DMS53 treated with DMSO at 0.1 percent for 48 hours (cell line): Measurements from ENCODE around the gene GPT2.
A peak's percentile ranks its signal among the peaks of the same experiment; 100 is the strongest.

Experiments
- DNase-seq: peaks from one replicate; lab custom pipeline; 2025; ENCODE audit not compliant: unreplicated experiment; lab: John Stamatoyannopoulos, UW

The GPT2 gene

DNA sequence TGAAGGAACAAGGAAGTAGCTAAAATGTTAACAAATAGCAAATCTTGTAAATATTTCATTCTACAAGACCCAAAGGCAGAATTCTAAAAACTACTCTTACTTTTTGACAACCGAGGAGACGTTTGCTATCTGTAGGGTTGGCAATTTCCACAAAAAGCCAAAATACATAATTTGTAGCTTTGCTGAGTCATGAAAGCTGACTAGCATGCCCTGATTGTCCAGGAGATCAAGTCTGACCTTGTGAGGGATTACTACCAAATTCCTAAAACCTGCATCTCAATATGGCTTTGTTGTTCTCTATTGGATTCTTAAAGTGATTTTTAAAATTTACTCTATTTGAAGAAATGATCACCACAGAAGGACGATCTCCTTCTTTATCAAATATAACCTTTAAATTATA is 78.5 kb downstream of the GPT2 start:
- DNase-seq = no peak

DNA sequence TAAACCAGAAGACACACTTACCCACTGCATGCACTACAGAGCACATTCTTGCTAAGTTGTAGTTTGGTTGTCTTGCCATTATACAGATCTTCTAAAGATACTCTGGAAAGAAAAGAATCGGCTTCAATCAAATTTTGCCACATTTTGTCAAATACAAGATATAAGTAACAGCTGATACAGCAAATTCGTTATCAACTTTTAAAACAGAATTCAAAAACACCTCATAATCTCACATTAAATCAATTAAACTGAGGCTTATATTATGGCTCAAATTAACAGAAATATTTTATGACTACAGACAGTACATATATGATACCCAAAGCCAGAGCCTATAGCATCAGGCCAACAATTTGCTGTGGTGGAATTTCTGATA is 83.9 kb downstream of the GPT2 start:
- no peak for DNase-seq

DNA sequence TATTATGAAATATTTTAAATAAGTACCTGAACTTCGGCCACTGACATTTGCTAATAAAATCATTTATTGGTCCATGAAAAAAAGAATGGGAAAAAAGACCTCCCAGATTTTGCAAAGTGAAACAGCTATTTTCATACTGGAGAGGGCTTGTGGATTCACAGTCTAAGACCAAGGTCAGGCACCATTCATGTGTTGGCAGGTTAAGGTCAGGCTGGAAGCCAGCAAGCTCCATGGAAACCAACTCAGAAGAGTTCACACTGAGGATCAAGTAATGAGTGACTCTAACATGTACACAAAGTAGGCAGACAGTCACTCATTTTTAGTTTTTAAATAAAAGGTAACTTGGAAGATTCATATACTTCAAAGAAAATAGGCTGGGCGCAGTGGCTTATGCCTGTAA is 85.9 kb downstream of the GPT2 start:
- no peak for DNase-seq

DNA sequence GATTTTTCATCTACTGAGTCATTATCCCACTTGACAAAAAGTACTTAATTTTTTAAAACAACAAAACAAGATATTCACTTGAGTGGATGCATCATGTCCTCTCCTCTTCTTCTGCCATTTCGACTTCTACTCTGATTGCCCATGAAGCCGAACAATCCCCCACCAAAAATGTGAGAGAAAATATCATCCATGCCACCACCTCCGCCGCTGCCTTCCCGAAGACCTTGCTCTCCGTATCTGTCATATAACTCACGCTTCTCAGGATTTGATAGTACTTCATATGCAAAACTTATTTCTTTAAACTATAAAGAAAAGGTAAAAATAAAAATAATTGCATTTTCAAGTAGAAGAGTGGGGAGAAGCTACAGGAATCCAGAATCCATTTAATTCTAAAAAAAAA is 87.1 kb downstream of the GPT2 start:
- DNase-seq = no peak

DNA sequence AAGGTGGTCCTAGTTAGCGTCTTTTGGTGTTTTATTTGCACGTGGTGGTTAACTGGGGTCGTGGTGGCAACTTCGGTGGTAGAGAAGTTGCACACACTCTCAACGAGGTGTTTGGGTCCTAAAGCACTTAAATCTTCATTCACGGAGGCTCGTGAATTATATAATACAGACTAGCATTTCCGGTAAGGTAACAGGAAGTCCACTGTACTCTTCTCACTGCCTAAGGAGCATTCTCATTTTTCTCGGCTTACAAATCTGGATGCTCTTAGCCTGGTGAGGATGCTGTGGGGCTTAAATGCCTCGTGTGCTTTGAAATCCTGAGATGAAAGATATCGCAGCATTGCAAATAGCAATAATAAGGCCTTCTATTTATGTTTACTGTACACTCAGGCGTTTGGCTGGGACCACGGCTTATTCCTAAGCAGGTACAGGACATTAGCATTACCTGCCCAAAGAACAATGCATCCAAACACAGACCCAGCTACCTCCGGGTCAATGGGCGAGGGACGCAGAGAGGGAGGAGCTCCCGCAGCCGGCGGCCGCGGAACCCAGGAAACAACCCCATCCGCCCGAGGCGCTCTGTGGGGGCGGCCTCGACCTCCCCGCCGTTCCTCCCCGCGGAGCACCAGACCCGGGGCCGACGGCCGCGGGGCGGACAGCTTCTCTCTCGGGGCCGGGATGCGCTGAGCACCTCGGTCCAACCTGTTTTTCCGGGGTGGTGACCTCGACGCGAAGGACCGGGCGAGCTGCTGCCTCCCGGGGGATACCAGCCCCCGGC is 88.5 kb downstream of the GPT2 start:
- DNase-seq = peak; percentile 66

DNA sequence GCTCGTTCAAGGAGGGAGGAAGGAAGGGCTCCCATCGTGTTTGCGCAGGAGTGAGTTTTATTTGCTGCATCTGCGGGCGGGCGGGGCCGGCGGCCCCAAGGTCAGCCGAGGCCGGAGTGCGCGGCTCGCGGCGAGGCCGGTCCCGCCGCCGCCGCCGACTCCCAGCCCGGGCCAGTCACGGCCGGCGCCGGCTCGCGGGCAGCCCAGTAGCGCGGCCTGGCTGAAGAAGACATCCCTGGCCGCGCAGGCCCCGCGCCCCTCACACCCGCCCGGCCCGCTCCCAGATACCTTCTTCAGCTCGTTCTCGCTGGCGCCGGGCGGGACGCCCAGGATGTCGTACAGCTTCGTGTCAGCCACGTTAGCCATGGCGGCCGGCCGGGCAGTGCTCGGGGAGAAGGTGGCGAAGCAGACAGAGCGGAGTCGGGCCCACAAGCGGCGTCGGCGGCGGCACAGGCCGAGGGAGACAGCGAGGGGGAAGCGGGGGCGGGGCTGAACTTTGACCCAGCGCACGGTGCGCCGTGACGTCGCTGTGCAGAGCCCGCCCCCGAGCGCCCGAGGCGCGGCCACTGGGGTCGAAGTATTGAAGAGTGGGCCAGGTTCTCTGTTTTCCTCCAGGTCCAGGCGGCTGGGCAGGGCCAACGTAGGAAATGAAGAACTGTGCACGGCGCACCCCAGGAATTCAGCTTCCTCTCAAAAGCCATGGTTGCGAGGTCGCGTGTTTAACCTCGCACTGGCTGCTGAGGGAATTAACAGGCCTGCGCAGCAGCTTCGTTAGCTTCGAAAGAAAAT is 89.2 kb downstream of the GPT2 start, which contains the start of gene DNAJA2:
Gene DNAJA2, minus strand, starts transcription at position 468 of the 789 bp plus-strand sequence. Its CDS starts 102 bp downstream, at position 366.
- peak; percentile 80 for DNase-seq

DNA sequence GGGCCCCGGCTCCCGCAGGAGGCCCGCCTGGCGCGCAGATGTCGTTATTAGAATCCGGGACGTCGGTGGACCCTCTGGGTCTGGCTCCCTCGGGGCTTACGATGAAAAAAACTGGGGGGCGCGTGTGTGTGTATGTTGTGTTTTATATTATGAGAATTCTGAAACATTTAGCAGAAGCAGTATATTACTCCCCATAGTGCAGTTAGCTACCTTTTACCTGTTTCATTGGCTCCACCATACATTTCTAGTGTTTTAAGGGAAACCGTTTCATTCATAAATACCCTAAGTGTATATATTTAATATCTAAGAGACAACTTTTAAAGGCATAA is 89.8 kb downstream of the GPT2 start:
- no peak for DNase-seq

DNA sequence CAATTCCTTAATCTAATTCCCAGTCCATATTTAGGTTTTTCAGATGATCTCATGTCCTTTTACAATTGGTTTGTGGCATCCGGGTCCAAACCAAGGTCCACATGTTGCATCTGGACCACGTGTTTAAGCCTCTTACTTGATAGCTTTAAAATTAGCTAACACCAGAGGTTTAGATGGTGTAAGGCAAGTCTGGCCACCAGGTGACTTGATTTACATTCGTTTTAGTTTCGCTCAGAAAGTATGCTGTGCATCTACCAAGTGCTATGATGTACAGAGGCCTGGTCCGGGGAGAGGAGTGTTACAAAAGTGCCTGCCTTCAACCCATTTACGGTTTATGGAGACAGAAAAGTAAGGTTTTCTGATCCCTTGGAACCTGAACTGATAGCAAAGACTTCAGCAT is 90.2 kb downstream of the GPT2 start:
- no peak for DNase-seq

DNA sequence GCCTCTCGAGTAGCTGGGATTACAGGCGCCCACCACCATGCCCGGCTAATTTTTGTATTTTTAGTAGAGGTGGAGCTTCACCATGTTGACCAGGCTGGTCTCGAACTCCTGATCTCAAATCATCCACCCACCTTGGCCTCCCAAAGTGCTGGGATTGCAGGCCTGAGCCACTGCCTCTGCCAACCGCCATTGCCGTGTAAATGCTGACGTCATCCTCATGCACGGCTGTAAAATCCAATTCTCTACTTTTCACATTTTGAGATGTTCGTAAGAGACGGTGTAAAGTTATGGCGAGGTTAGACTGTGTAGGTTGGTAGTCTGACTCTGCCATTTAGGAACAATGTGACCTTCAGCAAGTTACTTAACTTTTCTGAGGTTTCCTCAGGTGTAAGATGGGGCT is 91.0 kb downstream of the GPT2 start:
- DNase-seq = no peak

DNA sequence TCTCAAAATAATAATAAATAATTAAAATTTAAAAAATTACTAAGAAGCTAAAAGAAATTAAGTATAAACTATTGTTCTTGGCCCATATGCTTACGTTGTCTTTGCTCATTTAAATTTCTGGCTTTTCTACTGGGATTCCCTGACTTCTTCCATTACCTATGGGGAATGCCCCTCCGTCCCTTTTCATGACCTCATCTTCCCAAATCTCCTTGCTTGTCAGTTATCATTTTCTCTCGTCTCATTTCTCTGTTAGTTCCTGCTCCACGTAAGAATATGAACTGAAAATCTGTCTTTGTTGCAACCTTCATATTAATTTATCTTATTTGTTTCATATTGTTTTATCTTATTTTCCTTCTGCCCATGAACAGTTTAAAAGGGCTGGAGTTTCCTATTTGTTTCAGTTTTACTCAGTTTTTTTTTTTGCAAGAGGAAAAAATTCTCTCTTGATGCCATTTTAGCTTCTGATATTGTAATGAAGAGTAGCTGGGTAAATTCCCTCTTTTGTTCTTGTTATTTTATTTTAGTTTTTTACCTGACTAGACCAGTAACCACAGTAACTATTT is 91.8 kb downstream of the GPT2 start:
- DNase-seq = no peak

DNA sequence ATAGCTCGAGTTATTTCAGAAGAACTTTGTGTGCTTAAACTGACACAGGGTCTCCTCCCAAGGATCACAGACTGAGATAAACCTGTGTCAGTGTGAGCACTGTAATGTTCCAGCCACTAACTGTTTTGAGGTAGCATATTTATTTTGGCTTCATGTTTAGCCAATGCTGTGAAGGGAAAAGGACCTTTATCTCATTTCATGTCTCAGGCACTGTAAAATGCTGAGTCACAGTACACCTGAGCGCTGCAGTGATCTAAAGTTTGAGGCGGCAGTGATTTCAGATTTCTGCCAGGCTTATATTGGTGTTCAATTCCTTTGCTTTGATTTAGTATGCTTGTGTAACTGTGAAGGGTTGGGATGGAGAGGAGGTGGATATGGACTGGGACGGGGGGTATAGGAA is 92.4 kb downstream of the GPT2 start:
- no peak for DNase-seq
